ENCODE results near the gene IRS1.

IRS1 gene

DNA sequence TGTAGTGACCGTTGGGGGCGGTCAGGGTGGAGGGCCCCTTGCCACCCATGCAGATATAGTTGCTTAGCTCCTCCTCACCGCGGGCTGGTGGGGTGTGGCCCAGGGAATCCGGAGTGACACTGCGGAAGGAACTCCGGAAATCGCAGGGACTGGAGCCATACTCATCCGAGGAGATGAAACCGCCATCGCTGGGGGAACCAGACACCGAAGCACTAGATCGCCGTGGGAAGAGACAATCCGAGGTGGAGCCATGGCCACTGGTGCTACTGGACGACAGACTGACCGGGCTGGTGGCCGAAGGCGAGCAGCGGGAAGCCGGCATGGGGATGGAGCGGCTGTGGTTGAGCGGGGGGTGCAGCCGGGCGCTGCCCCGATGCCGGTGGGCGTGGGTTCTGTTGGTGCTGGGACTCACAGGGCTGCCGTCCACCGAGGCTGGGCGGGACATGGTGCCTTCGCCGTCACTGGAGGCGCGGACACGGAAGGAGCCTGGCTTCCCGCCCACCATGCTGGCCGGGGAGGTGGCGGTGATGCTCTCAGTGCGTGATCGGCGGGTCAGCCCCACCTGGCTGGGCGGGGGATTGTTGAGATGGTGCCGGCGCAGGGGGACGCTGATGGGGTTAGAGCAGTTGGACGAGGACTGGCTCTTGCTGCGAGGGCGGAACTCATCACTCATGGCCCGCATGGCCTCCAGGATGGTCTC, 2.2 kb downstream of the IRS1 start:
- Histone ChIP-seq H3K36me3 (ENCODE audit: insufficient read depth, insufficient read length, low read length) (peaks cover 47% of the 10 kb centered on the region), H3K27me3 (ENCODE audit: insufficient read depth, insufficient read length) (no peaks in the 10 kb centered on the region), H3K4me1 (ENCODE audit: insufficient read depth, insufficient read length) (peaks cover 8% of the 10 kb centered on the region), H3K9ac (ENCODE audit: insufficient read length, low read depth) (no peak overlapping the region), H3K4me3 (ENCODE audit: insufficient read length, low read depth) (no peak overlapping the region), H3K9me3 (ENCODE audit: insufficient read depth, low read length) (peaks cover 12% of the 10 kb centered on the region; the same call in 1 of the 2 replicates)
- DNase-seq (ENCODE audit: low read depth, low spot score): no peak
- TF ChIP-seq YY1 (IDR thresholded peaks at IDR 0.05; ENCODE audit: insufficient read depth, insufficient read length) (no peak), ZNF274 (IDR thresholded peaks at IDR 0.05; ENCODE audit: low read depth, low read length) (no peak), SUZ12 (IDR thresholded peaks at IDR 0.05; ENCODE audit: extremely low read depth, insufficient read depth, insufficient read length) (no peak)

DNA sequence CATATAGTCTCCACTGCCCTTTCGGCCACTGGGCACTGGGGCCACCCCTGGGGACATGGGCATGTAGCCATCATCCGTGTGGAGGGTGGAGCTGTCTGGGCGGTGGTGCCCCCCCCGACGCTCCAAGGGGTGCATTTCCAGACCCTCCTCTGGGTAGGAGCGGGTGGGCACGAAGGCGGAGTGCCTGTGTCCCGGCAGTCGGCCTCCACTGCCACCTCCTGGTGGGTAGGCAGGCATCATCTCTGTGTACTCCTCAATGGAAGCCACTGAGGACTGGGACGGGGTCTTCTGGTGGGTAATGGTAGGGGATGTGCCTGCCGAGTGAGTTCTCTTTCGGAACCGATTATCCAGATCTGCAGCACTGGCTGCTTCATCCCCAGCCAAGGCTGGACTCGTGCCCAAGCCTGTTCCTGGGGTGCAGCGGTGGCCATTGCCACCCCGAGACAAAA, 2.8 kb downstream of the IRS1 start:
- H3K4me1 ChIP-seq (ENCODE audit: insufficient read depth, insufficient read length): peaks cover 8% of the 10 kb centered on the region
- no peaks in the 10 kb centered on the region for H3K27me3 ChIP-seq (ENCODE audit: insufficient read depth, insufficient read length)
- H3K9me3 ChIP-seq (ENCODE audit: insufficient read depth, low read length): peaks cover 12% of the 10 kb centered on the region; the same call in 1 of the 2 replicates
- TF ChIP-seq ZNF274 (IDR thresholded peaks at IDR 0.05; ENCODE audit: low read depth, low read length) (no peak), SUZ12 (IDR thresholded peaks at IDR 0.05; ENCODE audit: extremely low read depth, insufficient read depth, insufficient read length) (no peak), YY1 (IDR thresholded peaks at IDR 0.05; ENCODE audit: insufficient read depth, insufficient read length) (no peak)
- no peak for DNase-seq (ENCODE audit: low read depth, low spot score)
- peaks cover 47% of the 10 kb centered on the region for H3K36me3 ChIP-seq (ENCODE audit: insufficient read depth, insufficient read length, low read length)
- no peak overlapping the region for H3K9ac ChIP-seq (ENCODE audit: insufficient read length, low read depth)
- H3K4me3 ChIP-seq (ENCODE audit: insufficient read length, low read depth): no peak overlapping the region

DNA sequence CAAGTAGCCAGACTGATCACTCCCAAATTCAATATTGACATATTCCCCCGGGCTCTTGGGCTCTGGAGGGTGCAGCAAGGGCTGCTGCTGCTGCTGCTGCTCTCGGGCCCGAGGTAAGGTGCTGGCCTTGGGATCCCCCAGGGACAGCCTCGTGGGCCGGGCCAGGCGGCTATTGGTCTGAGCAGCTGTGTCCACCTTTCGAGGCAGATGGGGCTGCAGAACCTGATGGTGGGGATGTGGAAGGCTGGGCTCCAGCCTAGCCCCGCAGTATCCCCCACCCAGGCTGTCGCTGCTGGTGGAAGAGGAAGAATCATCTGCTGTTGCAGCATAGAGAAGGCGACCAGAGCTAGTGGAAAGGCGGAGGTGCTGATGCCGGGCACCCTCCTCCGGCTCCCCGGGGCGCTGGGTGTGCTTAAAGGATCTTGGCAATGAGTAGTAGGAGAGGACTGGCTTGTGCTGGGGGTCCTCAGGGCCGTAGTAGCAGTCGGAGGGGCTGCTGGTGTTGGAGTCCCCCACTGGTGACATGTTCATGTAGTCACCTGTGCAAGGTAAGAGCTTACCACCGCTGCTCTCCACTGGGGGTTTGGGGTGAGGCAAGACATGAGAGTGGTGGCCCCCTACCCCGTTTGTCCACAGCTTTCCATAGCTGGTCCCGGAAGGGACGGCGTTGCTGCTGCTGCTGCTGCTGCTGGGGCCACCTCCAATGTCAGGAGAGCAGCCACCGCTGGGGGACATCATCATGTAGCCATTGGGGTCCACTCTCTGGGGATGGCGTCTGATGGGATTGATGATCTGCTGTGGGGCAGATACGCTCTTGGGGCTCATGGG, 3.4 kb downstream of the IRS1 start:
- TF ChIP-seq ZNF274 (IDR thresholded peaks at IDR 0.05; ENCODE audit: low read depth, low read length) (no peak), YY1 (IDR thresholded peaks at IDR 0.05; ENCODE audit: insufficient read depth, insufficient read length) (no peak), SUZ12 (IDR thresholded peaks at IDR 0.05; ENCODE audit: extremely low read depth, insufficient read depth, insufficient read length) (no peak)
- DNase-seq (ENCODE audit: low read depth, low spot score): no peak
- Histone ChIP-seq H3K9ac (ENCODE audit: insufficient read length, low read depth) (no peak overlapping the region), H3K27me3 (ENCODE audit: insufficient read depth, insufficient read length) (no peaks in the 10 kb centered on the region), H3K4me1 (ENCODE audit: insufficient read depth, insufficient read length) (peaks cover 8% of the 10 kb centered on the region), H3K9me3 (ENCODE audit: insufficient read depth, low read length) (peaks cover 12% of the 10 kb centered on the region; the same call in 1 of the 2 replicates), H3K36me3 (ENCODE audit: insufficient read depth, insufficient read length, low read length) (peaks cover 47% of the 10 kb centered on the region), H3K4me3 (ENCODE audit: insufficient read length, low read depth) (no peak overlapping the region)

DNA sequence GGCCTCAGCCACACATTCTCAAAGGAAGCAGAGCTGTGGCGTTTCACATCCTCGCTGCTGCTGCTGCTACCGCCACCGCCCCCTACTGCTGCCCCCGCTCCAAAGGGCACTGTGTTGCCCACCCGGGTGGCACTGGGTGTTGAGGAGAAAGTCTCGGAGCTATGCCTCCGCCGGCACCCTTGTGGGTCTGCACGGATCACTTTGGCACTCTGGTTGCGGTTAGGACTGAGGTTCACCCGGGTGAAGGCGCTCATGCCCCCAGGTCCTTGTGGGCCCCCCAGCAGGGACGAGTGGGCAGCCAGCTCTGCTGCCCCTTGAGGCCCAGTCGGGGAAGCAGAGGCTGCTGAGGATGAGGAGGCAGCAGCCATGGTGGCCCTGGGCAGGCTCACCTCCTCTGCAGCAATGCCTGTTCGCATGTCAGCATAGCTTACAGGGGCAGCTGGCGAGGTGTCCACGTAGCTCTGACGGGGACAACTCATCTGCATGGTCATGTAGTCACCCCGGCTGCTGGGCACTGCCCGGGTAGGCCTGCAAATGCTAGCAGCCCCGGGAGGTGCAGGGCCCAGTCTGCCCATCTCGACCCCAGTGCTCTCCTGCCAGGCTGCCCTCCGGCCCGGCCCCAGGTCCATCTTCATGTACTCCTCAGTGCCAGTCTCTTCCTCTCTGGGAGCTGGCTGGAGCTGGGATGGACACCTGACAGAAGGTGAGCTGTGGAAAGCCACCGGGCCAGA, 4.2 kb downstream of the IRS1 start:
- Histone ChIP-seq H3K36me3 (ENCODE audit: insufficient read depth, insufficient read length, low read length) (peaks cover 47% of the 10 kb centered on the region), H3K9ac (ENCODE audit: insufficient read length, low read depth) (no peak overlapping the region), H3K9me3 (ENCODE audit: insufficient read depth, low read length) (peaks cover 12% of the 10 kb centered on the region; the same call in 1 of the 2 replicates), H3K4me3 (ENCODE audit: insufficient read length, low read depth) (no peak overlapping the region), H3K4me1 (ENCODE audit: insufficient read depth, insufficient read length) (peaks cover 8% of the 10 kb centered on the region), H3K27me3 (ENCODE audit: insufficient read depth, insufficient read length) (no peaks in the 10 kb centered on the region)
- no peak for TF ChIP-seq SUZ12 (IDR thresholded peaks at IDR 0.05; ENCODE audit: extremely low read depth, insufficient read depth, insufficient read length)
- TF ChIP-seq YY1 (IDR thresholded peaks at IDR 0.05; ENCODE audit: insufficient read depth, insufficient read length): no peak
- no peak for TF ChIP-seq ZNF274 (IDR thresholded peaks at IDR 0.05; ENCODE audit: low read depth, low read length)
- DNase-seq (ENCODE audit: low read depth, low spot score): no peak

DNA sequence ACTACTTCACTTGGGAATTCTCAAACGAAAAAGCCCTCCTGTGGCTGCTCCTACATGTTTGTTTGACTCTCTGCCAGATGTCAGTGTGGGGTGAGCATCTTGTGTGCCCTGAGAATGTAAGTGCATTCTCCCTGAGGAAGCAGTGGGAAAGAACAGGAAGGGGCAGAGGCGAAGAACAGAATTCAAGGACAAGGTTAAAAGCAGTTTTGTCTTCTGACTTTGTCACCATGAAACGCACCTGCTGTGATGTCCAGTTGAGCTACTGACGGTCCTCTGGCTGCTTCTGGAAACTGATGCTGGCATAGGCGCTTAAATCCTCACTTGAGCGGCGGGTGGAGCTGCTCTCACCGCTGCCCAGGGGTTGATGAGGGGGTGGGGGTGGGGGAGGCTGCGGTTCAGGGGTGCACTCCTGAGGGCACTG, 4.9 kb downstream of the IRS1 start:
- no peak for TF ChIP-seq SUZ12 (IDR thresholded peaks at IDR 0.05; ENCODE audit: extremely low read depth, insufficient read depth, insufficient read length)
- TF ChIP-seq ZNF274 (IDR thresholded peaks at IDR 0.05; ENCODE audit: low read depth, low read length): no peak
- no peak for TF ChIP-seq YY1 (IDR thresholded peaks at IDR 0.05; ENCODE audit: insufficient read depth, insufficient read length)
- Histone ChIP-seq H3K36me3 (ENCODE audit: insufficient read depth, insufficient read length, low read length) (peaks cover 48% of the 10 kb centered on the region), H3K4me1 (ENCODE audit: insufficient read depth, insufficient read length) (peaks cover 8% of the 10 kb centered on the region), H3K27me3 (ENCODE audit: insufficient read depth, insufficient read length) (no peaks in the 10 kb centered on the region), H3K4me3 (ENCODE audit: insufficient read length, low read depth) (no peak overlapping the region), H3K9ac (ENCODE audit: insufficient read length, low read depth) (peak overlapping the region; percentile 12), H3K9me3 (ENCODE audit: insufficient read depth, low read length) (peaks cover 12% of the 10 kb centered on the region; the same call in 1 of the 2 replicates)
- DNase-seq (ENCODE audit: low read depth, low spot score): no peak

DNA sequence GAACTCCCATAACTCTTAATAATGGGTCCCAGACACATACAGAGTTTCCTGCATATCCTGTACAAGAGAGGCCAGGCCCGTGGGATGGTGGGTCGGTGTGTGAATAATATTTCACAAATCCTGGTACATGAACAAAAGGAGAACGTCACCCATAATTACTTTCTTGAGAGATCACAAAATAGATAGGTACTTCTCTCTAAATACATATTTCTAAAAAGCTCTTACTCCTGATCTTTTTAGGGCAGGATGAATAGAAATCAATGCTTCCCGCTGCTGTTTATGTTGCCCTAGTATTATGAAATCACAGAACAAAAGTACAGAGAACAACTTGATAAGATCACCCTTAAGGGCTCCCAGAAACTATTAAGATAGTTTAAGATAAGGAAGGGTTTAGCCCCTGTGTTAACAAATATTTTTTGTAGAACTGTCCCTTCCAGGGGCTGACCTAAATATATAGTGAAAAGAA, 5.4 kb downstream of the IRS1 start:
- Histone ChIP-seq H3K9ac (ENCODE audit: insufficient read length, low read depth) (peak overlapping the region; percentile 12), H3K4me1 (ENCODE audit: insufficient read depth, insufficient read length) (peaks cover 8% of the 10 kb centered on the region), H3K27me3 (ENCODE audit: insufficient read depth, insufficient read length) (no peaks in the 10 kb centered on the region), H3K4me3 (ENCODE audit: insufficient read length, low read depth) (no peak overlapping the region), H3K36me3 (ENCODE audit: insufficient read depth, insufficient read length, low read length) (peaks cover 52% of the 10 kb centered on the region), H3K9me3 (ENCODE audit: insufficient read depth, low read length) (peaks cover 12% of the 10 kb centered on the region; the same call in 1 of the 2 replicates)
- no peak for DNase-seq (ENCODE audit: low read depth, low spot score)
- TF ChIP-seq ZNF274 (IDR thresholded peaks at IDR 0.05; ENCODE audit: low read depth, low read length) (no peak), YY1 (IDR thresholded peaks at IDR 0.05; ENCODE audit: insufficient read depth, insufficient read length) (no peak), SUZ12 (IDR thresholded peaks at IDR 0.05; ENCODE audit: extremely low read depth, insufficient read depth, insufficient read length) (no peak)
